IPS DF 6.9 (cell line): Measurements from ENCODE around the gene FOXA3.

Source experiments
- DNase-seq: peaks from one replicate; pipeline ENCODE4 v3.0.0-alpha.2; 2013; ENCODE audit warnings: low read depth, low spot score
- H3K27ac ChIP-seq: one replicate; pipeline ENCODE4 v1.5.1; 2013; ENCODE audit warnings: low read length, control low read depth
- H3K27me3 ChIP-seq: 2 replicates; pipeline ENCODE4 v1.6.1; 2013; ENCODE audit warnings: mild to moderate bottlenecking, low read length; ENCODE audit not compliant: control insufficient read depth, insufficient read depth
- H3K36me3 ChIP-seq: 2 replicates; pipeline ENCODE4 v1.6.1; 2013; ENCODE audit warnings: low read length; ENCODE audit not compliant: control insufficient read depth, insufficient read depth
- H3K4me1 ChIP-seq: 2 replicates; pipeline ENCODE4 v1.6.1; 2013; ENCODE audit warnings: low read length; ENCODE audit not compliant: control insufficient read depth, insufficient read depth
- H3K4me3 ChIP-seq: 2 replicates; pipeline ENCODE4 v1.5.1; 2013; ENCODE audit warnings: mild to moderate bottlenecking, low read length
- H3K9me3 ChIP-seq: 2 replicates; pipeline ENCODE4 v1.6.1; 2013; ENCODE audit warnings: low read length, inconsistent platforms; ENCODE audit not compliant: control insufficient read depth, insufficient read depth
- WGBS: extraction: QIAGEN DNeasy Blood & Tissue Kit; methylation state at CpG from one replicate; pipeline ENCODE4 v1.1.7; 2013; ENCODE audit warnings: mixed read lengths, missing lambda C conversion rate; ENCODE audit not compliant: insufficient read length, insufficient coverage; 5-methylcytosine and 5-hydroxymethylcytosine counted together

FOXA3 gene

DNA sequence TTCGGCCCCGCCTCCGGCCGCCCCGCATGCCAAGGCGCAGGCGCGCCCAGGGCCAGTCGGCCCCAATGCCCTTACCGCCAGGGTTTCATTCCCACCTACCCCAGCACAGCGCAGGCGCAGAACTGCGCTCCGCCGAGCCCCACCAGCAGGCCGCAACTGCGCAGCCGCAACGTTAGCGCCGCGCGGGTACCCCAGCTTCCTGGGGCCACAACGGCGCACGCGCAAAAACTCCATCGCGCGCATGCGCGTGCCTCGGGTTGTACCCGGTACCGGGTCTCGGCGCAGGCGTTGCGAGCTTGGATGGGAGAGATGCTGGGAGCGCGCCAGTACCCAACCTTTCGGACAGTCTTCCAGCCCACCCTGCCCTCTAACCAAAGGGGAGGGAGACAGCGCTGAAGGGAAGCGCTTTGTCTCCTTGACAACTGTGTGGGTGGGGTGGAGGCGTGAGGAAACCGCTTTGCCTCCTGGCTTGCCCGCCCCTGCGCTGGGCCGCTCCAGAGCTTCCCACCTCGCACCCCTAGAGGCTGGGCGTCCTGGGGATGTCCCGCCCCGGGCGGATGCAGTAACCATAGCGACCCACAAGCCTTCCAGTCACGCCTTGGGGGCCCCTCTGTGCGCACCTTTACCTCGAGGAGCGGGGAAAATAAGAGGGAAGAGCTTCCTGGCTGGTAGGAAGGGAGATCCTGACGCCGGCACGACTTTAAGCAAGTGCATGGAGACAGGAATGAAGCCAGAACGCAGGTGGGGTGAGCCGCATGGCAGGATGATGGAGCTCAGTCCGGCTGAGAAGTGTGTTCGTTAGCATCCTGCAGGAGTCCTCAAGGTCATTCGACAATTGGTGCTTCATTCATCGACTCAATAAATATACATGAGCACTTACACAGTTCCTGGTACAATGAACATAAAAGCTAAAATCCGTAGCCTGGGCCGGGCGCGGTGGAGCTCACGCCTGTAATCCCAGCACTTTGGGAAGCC lies 38.8 kb downstream of the FOXA3 start:
- H3K9me3 ChIP-seq: no peaks in the 10 kb centered on the region
- H3K4me1 ChIP-seq: no peaks in the 10 kb centered on the region
- H3K27ac ChIP-seq: no peak overlapping the region
- no peaks in the 10 kb centered on the region; the same call in 1 of the 2 replicates for H3K36me3 ChIP-seq
- H3K4me3 ChIP-seq: peak overlapping the region; percentile 42; the same call in 1 of the 2 replicates
- peaks cover 1% of the 10 kb centered on the region; the same call in 1 of the 2 replicates for H3K27me3 ChIP-seq
- no CpG with 5 or more reads among the region's 73 CpGs for WGBS
- peak; percentile 96 for DNase-seq

DNA sequence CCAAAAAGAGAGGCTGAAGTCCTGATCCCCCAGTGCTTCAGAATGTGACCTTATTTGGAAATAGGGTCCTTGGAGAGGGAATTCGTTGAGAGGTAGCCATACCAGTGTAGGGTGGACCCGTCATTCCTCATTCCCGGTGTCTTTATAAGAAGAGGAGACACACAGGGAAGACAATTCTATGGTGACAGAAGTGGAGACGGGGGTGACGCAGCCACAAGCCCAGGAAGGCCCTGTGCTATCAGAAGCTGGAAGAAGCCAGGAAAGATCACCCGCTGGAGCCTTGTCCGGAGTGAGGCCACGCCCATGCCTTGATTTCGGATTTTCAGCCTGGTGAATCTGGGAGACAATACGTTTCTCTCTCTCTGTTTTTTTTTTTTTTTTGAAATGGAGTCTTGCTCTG lies 40.9 kb downstream of the FOXA3 start:
- no peaks in the 10 kb centered on the region for H3K4me1 ChIP-seq
- no peaks in the 10 kb centered on the region for H3K36me3 ChIP-seq
- peaks cover 1% of the 10 kb centered on the region; the same call in 1 of the 2 replicates for H3K27me3 ChIP-seq
- H3K9me3 ChIP-seq: no peaks in the 10 kb centered on the region
- H3K27ac ChIP-seq: no peak overlapping the region
- no peak overlapping the region for H3K4me3 ChIP-seq
- no peak for DNase-seq
- no CpG with 5 or more reads among the region's 10 CpGs for WGBS

DNA sequence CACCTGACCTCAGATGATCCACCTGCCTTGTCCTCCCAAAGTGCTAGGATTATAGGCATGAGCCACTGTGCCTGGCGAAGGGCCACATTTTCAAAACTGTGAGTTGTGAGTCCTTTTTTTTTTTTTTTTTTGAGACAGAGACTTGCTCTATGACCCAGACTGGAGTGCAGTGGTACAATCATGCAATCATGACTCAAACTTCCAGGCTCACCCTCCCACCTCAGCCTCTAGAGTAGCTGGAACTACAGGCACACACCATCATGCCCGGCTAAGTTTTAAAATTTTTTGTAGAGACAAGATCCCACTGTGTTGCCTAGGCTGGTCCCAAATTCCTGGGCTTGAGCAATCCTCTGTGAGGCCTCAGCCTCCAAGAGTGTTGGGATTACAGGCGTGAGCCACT lies 42.1 kb downstream of the FOXA3 start:
- no CpG with 5 or more reads among the region's 3 CpGs for WGBS
- no peaks in the 10 kb centered on the region for H3K9me3 ChIP-seq
- no peak overlapping the region for H3K4me3 ChIP-seq

DNA sequence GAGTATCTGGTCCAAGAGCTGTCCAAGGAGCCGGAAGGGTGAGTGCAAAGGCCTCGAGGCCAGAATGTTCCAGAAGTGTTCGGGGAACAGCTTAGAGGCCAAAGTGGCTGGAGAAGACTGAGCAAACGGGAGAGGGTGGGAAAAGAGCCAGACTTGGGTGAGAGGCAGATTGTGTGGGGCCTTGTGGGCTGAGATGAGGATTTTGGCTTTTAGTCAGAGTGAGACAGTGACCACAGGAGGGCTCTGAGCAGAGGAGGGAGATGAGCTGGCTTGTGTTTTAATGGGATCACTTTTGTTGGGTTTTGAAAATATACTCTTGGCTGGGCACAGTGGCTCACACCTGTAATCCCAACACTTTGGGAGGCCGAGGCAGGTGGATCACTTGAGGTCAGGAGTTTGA lies 44.8 kb downstream of the FOXA3 start:
- DNase-seq: no peak
- Histone ChIP-seq H3K4me3 (no peak overlapping the region), H3K36me3 (no peaks in the 10 kb centered on the region), H3K27me3 (no peaks in the 10 kb centered on the region), H3K9me3 (no peaks in the 10 kb centered on the region), H3K27ac (no peak overlapping the region), H3K4me1 (no peaks in the 10 kb centered on the region)
- no CpG with 5 or more reads among the region's 5 CpGs for WGBS

More for the DNA sequence above, 42.1 kb downstream of the FOXA3 start:
- Histone ChIP-seq H3K36me3 (no peaks in the 10 kb centered on the region), H3K4me1 (no peaks in the 10 kb centered on the region), H3K27ac (no peak overlapping the region), H3K27me3 (no peaks in the 10 kb centered on the region; the same call in 1 of the 2 replicates)
- DNase-seq: no peak

DNA sequence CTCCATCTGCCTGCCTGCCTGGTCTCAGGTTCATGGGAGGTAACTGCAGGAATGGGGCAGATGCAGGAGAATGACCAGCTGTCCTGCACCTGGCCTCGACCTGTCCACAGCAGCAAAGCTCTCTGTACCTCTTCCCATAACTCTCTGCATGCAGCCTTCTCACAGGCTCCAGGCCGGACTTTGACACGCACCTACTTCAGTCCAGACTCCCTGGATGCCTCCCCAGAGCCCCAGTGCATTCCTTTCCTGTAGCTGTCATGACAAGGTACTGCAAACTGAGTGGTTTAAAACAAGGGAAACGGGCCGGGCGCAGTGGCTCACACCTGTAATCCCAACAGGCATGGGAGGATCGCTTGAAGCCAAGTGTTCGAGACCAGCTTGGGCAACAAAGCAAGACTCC lies 47.2 kb downstream of the FOXA3 start:
- Histone ChIP-seq H3K36me3 (no peaks in the 10 kb centered on the region), H3K27me3 (no peaks in the 10 kb centered on the region), H3K4me3 (no peak overlapping the region), H3K4me1 (peaks cover 2% of the 10 kb centered on the region; the same call in 1 of the 2 replicates), H3K27ac (no peak overlapping the region), H3K9me3 (no peaks in the 10 kb centered on the region)
- no CpG with 5 or more reads among the region's 8 CpGs for WGBS
- no peak for DNase-seq

DNA sequence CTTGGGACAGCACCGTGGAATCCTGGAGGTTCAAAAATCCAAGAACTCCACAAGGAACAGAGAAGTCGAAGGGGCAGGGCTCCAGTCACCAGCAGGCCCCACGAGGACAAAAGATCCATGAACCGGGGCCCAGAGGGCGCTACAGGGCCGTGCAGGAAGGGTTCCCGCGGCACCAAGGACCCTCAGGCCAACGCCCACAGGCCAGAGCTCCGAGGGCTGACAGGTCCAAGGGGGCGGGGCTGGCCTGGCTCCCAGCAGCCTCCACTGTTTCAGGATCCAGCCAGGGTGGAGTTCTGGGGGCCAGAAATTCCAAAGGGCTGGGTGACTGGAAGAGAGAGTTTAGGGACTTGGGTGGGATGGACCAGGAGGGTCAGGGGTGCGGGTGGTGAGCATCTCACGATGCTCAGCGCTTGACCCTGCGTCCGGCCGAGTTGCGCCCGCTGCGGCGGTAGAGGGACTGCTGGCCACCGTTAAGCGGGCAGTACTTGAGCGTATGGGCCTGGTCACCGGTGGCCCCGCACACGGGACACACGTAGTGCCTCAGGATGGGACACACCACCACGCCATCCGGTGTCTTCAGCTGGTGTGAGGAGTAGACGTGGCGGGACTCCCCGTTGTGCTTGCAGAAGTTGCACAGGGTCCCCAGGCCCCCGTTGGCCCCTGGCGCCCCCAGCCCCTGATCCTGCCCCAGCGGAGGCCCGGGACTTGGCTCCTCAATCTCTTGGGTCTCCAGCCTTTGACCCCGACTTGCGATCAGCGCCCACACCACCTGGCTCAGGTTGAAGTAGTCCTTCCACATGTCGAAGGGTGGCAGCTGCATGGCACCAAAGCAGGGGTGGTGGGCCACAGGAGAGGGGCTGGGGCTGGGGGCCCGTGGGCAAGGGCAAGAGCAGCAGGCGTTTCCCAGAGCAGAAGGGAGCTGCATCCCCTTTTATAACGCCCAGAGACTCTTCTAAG lies 50.0 kb downstream of the FOXA3 start, which contains the start of gene NANOS2:
Gene NANOS2, minus strand, starts transcription at position 905 of the 957 bp plus-strand sequence. Its CDS starts 85 bp downstream, at position 820.
- WGBS: no CpG with 5 or more reads among the region's 44 CpGs
- H3K36me3 ChIP-seq: no peaks in the 10 kb centered on the region
- peak; percentile 82 for DNase-seq
- no peak within 1 kb of the TSS for H3K27ac ChIP-seq
- no peak within 1 kb of the TSS for H3K4me3 ChIP-seq
- no peaks in the 10 kb centered on the region for H3K9me3 ChIP-seq
- peaks cover 2% of the 10 kb centered on the region; the same call in 1 of the 2 replicates for H3K4me1 ChIP-seq
- no peaks in the 10 kb centered on the region for H3K27me3 ChIP-seq

DNA sequence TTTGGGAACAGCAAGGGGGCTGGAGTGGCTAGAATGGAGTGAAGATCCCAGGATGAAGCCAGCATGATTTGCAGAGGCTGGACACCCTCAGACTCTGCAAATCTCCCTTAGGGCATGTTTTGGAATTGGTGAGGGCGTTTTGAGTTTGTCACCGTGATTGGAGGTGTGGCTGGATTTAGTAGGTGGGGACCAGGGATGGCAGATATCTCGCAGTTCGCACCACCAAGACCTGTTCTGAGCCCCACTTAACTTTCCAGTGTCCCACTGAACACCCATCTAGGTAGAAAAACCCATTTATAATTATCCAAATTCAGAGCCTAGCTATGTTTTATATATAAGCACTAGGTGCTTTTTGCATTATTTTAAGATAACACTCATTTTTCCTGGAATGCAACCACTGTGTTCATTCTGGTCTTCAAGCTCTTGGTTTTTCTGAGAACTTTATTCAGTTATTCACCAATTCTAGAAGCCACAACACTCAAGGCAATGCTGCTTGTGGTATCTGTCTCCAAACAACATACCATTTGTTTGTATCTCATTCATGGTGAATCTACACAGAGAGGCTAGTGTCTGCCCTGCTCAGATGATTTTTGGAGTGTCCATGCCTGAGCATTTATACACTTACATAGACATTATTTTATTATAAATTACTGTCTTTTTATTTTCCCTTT lies 53.4 kb downstream of the FOXA3 start:
- Histone ChIP-seq H3K4me3 (no peak overlapping the region), H3K27me3 (no peaks in the 10 kb centered on the region), H3K36me3 (no peaks in the 10 kb centered on the region), H3K4me1 (peaks cover 3% of the 10 kb centered on the region; the same call in 1 of the 2 replicates), H3K27ac (no peak overlapping the region), H3K9me3 (no peaks in the 10 kb centered on the region)
- WGBS: no CpG with 5 or more reads among the region's 4 CpGs
- no peak for DNase-seq

DNA sequence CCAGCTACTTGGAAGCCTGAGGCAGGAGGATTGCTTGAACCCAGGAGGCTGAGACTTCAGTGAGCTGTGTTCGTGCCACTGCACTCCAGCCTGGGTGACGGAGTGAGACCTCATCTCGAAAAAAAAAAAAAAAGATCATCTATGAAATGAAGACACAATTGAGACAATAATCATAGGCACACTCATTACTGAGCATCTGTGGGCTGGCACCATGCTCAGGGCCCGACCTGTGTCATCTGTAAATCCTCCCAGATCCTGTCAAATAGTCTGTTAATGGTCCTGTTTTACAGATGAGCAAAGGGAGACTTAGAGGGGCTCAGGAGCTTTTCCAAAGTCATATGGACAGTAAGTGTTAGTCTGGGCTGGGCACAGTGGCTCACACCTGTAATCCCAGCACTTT lies 54.6 kb downstream of the FOXA3 start:
- WGBS: no CpG with 5 or more reads among the region's 4 CpGs
- H3K9me3 ChIP-seq: no peaks in the 10 kb centered on the region
- peaks cover 3% of the 10 kb centered on the region; the same call in 1 of the 2 replicates for H3K4me1 ChIP-seq
- no peak overlapping the region for H3K4me3 ChIP-seq
- H3K27ac ChIP-seq: no peak overlapping the region
- H3K36me3 ChIP-seq: no peaks in the 10 kb centered on the region
- no peaks in the 10 kb centered on the region for H3K27me3 ChIP-seq
- DNase-seq: no peak

DNA sequence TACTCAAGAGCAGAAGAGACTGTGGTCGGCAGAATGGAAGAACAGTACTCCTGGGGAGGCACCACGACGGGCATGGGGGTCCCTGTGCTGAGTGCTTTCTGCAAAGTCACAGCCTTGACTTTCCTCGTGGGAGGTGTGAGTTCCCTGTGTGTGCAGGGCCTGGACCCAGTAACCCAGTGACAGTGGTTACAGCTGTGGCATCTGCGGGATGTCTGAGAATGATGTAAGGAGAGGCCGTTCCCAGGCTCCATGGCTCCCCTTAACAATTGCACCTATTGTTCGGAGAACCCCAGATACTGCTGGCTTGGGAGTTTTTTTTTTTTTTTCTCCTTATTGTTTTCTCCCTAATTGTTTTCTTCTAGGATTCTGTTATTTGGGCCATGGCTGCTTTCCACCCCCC lies 55.6 kb downstream of the FOXA3 start:
- H3K27me3 ChIP-seq: no peaks in the 10 kb centered on the region
- 0 out of 2 replicates have a peak, but pooled peaks cover 1% of the 10 kb centered on the region for H3K4me1 ChIP-seq
- no peak overlapping the region for H3K27ac ChIP-seq
- no peak overlapping the region for H3K4me3 ChIP-seq
- H3K36me3 ChIP-seq: no peaks in the 10 kb centered on the region
- WGBS: no CpG with 5 or more reads among the region's 7 CpGs
- H3K9me3 ChIP-seq: no peaks in the 10 kb centered on the region
- DNase-seq: no peak
